ENCODE data around the gene TRIM10.
"Not testable (repeated sequence)": the region's sequence is repeated elsewhere in the genome, so short reads cannot be mapped to it uniquely, and the experiment has no call there.

The TRIM10 gene

DNA sequence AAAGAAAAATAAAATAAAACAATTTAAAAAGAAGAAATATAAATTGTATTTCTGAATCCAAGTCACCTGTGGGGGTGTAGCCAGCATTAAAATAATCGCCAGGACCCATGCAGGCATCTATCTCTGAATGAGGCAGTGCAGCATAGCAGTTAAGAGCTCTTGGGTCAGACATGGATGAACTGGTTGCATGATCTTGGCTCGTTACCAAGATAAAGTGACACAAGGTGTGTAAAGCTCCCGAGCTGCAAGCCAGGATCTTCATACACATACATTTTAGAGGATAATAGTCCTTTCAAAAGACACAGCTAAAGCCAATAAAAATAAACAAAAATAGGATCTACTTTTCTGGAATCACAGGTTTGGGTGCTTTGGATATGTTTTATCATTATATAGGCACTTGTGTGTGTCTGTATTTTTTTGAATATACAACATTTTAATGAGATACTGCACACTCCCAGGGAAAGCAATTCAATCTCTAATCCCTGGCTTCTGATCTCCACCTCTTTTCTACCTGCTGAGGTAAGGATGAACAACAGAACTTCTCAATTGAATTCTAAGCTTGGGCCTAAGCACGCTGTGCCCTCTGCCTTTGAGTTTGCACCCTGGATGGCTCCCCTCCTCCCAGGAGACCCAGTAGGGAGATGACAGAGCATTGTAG is 8.9 kb downstream of the TRIM10 start:
- H2AFZ ChIP-seq (ENCODE audit: low read length, unreplicated experiment), result no peak overlapping the region
- no peaks in the 10 kb centered on the region for H3K79me2 ChIP-seq (ENCODE audit: control insufficient read depth, insufficient read depth, low read length, unreplicated experiment)
- no peaks in the 10 kb centered on the region for H3K36me3 ChIP-seq (ENCODE audit: insufficient read depth, low read length)
- H3K4me1 ChIP-seq (ENCODE audit: control insufficient read depth, insufficient read depth, low read length, unreplicated experiment), result peaks cover 29% of the 10 kb centered on the region
- H3K27ac ChIP-seq (ENCODE audit: low read depth, low read length), result no peak overlapping the region
- H3K4me3 ChIP-seq (ENCODE audit: low read depth, low read length), result no peak overlapping the region
- H3K27me3 ChIP-seq (ENCODE audit: insufficient read depth, low read length), result no peaks in the 10 kb centered on the region

DNA sequence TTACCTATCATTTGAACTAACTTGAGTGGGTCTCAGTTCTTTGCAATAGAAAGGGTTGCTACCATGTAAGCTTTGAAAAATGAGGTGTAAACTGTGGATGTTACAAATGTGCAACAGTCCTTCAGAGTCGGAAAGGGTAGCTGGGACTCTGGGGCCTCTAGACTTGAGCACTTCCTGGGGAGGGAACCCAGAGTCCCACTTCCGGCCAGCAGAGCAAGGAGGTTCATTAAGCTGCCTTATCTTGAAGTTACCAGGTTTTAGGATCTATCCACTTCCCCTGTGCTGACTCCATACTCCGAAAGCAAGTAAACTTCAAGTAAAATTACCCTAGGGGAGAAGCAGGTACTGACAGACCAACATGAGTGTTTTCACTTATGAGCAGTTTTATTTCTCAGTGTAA is 9.4 kb downstream of the TRIM10 start:
- Histone ChIP-seq H3K79me2 (ENCODE audit: control insufficient read depth, insufficient read depth, low read length, unreplicated experiment) (no peaks in the 10 kb centered on the region), H3K27ac (ENCODE audit: low read depth, low read length) (no peak overlapping the region), H3K4me3 (ENCODE audit: low read depth, low read length) (no peak overlapping the region), H3K36me3 (ENCODE audit: insufficient read depth, low read length) (no peaks in the 10 kb centered on the region), H3K27me3 (ENCODE audit: insufficient read depth, low read length) (no peaks in the 10 kb centered on the region), H3K4me1 (ENCODE audit: control insufficient read depth, insufficient read depth, low read length, unreplicated experiment) (peaks cover 24% of the 10 kb centered on the region), H2AFZ (ENCODE audit: low read length, unreplicated experiment) (no peak overlapping the region)

DNA sequence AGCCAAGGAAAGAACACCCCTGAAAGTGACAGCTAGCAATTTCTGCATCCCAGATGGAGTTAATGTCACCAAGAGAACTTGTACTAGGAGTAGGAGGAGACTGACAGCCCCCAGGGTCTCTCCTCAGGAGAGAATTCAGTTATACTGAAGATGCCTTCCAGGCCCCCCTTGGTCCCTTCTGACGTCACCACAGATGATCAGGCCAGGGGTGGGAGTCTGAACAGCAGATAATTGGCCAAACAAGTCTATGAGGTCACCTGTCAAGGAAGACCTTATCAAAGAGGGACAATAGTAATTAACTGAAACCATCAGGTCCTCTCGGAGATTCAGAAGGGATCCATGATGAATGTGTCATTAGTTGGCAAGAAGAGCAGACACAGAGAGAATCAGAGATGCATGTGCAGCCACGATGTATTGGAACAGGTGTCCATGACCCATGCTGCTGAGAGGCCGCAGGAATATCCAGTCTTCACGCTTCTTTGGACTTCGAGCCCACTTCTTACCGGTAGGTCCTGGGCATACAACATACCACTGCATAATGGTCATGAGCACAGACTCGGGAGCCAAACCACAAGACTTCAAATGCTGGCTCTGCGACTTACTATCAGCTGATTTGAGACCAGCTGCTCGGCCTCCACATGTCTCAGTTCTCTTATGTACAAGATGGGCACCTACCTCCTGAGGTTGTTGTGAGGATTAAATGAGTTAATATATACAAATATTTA is 10.2 kb downstream of the TRIM10 start:
- Histone ChIP-seq H3K4me3 (ENCODE audit: low read depth, low read length) (no peak overlapping the region), H2AFZ (ENCODE audit: low read length, unreplicated experiment) (no peak overlapping the region), H3K27ac (ENCODE audit: low read depth, low read length) (no peak overlapping the region)

DNA sequence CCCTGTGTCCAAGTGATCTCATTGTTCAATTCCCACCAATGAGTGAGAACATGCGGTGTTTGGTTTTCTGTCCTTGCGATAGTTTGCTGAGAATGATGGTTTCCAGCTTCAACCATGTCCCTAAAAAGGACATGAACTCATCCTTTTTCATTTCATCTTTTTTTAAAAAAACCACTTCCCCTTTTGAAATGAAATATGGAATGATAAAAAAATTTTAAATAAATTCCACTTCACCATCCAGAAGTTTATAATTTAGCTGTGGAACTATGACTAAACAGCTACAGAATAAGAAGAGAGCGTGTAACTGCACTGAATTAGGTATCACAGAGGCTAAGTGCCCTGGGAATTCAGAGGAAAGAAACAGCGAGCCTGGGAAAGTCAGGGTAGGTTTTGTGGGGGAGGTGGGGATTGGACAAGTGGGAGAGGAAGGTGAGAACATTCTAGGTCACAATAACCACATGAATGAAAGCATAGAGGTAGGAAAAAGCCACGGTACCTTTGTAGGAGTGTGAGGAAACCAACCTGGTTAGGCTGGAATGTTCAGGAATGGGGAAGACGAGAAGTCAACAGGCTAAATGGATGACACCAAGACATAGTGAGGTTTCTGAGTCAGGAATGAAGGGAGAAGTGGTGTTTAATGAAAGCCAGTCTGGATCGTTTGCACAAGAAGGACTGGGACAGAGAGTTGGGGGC is 11.0 kb downstream of the TRIM10 start:
- Histone ChIP-seq H3K79me2 (ENCODE audit: control insufficient read depth, insufficient read depth, low read length, unreplicated experiment) (no peaks in the 10 kb centered on the region), H3K4me3 (ENCODE audit: low read depth, low read length) (no peak overlapping the region), H3K4me1 (ENCODE audit: control insufficient read depth, insufficient read depth, low read length, unreplicated experiment) (peaks cover 8% of the 10 kb centered on the region), H3K27ac (ENCODE audit: low read depth, low read length) (no peak overlapping the region), H2AFZ (ENCODE audit: low read length, unreplicated experiment) (no peak overlapping the region), H3K36me3 (ENCODE audit: insufficient read depth, low read length) (no peaks in the 10 kb centered on the region), H3K27me3 (ENCODE audit: insufficient read depth, low read length) (0 out of 2 replicates have a peak, but pooled peaks cover 10% of the 10 kb centered on the region)

More for the DNA sequence above, 10.2 kb downstream of the TRIM10 start:
- Histone ChIP-seq H3K4me1 (ENCODE audit: control insufficient read depth, insufficient read depth, low read length, unreplicated experiment) (peaks cover 16% of the 10 kb centered on the region), H3K79me2 (ENCODE audit: control insufficient read depth, insufficient read depth, low read length, unreplicated experiment) (no peaks in the 10 kb centered on the region), H3K36me3 (ENCODE audit: insufficient read depth, low read length) (no peaks in the 10 kb centered on the region), H3K27me3 (ENCODE audit: insufficient read depth, low read length) (0 out of 2 replicates have a peak, but pooled peaks cover 3% of the 10 kb centered on the region)

DNA sequence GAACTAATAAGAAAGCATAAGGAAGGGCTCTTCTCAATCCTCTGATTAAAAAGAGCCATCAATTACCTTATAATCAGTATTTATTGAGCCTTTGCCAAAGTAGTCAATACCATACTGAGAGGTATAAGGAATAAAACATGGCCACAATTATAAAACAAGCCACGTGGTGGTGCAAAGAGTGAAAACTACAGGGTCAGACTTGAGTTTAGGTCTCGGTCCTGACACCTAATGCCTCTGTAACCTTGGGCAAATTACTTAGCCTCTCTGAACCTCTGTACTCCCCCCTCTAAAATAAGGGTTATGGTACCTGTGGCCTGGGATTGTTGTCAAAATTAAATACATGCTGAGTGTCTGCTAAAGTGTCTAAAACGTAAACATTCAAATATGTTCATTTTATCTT is 11.8 kb downstream of the TRIM10 start:
- no peak overlapping the region for H3K4me3 ChIP-seq (ENCODE audit: low read depth, low read length)
- peaks cover 1% of the 10 kb centered on the region for H3K4me1 ChIP-seq (ENCODE audit: control insufficient read depth, insufficient read depth, low read length, unreplicated experiment)
- H3K79me2 ChIP-seq (ENCODE audit: control insufficient read depth, insufficient read depth, low read length, unreplicated experiment), result no peaks in the 10 kb centered on the region
- no peak overlapping the region for H2AFZ ChIP-seq (ENCODE audit: low read length, unreplicated experiment)
- H3K27ac ChIP-seq (ENCODE audit: low read depth, low read length), result no peak overlapping the region
- peaks cover 17% of the 10 kb centered on the region for H3K27me3 ChIP-seq (ENCODE audit: insufficient read depth, low read length)
- H3K36me3 ChIP-seq (ENCODE audit: insufficient read depth, low read length), result no peaks in the 10 kb centered on the region

DNA sequence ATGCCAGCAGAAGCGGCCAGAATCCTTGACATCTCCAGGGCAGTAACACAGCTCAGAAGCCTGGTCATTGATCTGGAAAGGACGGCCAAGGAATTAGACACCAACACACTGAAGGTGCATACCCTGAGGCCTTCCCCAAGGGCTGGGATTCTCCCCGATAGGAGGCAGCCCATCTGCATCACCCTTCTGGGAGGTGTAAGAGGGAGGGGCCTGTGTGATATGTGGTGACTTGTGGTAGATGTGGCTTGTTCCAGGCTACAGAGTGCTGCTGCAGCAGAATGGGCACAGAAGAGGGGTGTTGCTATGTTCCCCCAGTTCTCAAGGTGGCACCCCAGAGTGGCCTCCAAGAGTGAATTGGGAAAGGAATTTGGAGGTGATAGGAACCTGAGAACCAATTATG is 13.9 kb downstream of the TRIM10 start:
- Histone ChIP-seq H3K4me1 (ENCODE audit: control insufficient read depth, insufficient read depth, low read length, unreplicated experiment) (no peaks in the 10 kb centered on the region), H3K79me2 (ENCODE audit: control insufficient read depth, insufficient read depth, low read length, unreplicated experiment) (no peaks in the 10 kb centered on the region), H3K36me3 (ENCODE audit: insufficient read depth, low read length) (no peaks in the 10 kb centered on the region), H3K27me3 (ENCODE audit: insufficient read depth, low read length) (peaks cover 33% of the 10 kb centered on the region), H3K4me3 (ENCODE audit: low read depth, low read length) (no peak overlapping the region), H2AFZ (ENCODE audit: low read length, unreplicated experiment) (no peak overlapping the region), H3K27ac (ENCODE audit: low read depth, low read length) (no peak overlapping the region)

DNA sequence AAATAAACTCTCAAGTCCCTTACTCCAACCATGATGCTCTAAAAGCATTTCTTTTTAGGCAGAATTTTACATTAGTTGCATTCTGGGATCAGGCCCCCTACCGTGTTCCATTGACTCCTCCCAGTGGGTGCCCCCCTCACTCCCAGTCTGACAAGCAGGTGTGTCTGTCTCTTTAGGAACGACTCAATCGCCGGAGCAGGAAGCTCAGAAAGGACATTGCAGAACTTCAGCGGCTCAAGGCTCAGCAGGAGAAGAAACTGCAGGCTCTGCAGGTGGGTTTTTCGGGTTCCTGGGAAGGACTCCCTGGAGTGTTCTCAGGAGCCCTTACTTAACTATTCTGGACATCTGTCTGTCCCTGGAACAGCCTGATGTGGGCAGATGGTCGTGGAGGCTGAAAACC is 15.2 kb downstream of the TRIM10 start:
- H3K4me1 ChIP-seq (ENCODE audit: control insufficient read depth, insufficient read depth, low read length, unreplicated experiment), result no peaks in the 10 kb centered on the region
- H3K27ac ChIP-seq (ENCODE audit: low read depth, low read length), result no peak overlapping the region
- H3K4me3 ChIP-seq (ENCODE audit: low read depth, low read length), result no peak overlapping the region
- no peaks in the 10 kb centered on the region for H3K79me2 ChIP-seq (ENCODE audit: control insufficient read depth, insufficient read depth, low read length, unreplicated experiment)
- H2AFZ ChIP-seq (ENCODE audit: low read length, unreplicated experiment), result no peak overlapping the region
- no peaks in the 10 kb centered on the region for H3K36me3 ChIP-seq (ENCODE audit: insufficient read depth, low read length)
- peaks cover 45% of the 10 kb centered on the region for H3K27me3 ChIP-seq (ENCODE audit: insufficient read depth, low read length)

DNA sequence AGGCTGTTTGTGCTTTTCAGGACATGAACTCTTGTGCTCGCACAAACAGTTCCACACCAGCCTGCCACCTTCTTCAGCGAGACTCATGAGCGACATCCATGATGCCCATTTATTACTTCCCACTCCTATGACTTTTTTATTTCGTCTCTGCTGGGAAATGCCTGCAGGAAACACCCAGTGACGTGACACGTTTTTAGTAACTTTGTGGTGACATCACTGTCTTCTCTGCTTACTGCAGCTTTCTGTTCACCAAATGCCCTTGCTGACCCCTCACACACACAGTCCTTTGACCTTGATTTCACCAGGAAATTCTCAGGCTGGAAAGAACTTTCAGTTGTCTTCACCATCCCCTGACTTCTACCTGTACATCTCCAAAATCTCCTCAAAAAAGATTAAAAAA is 16.2 kb downstream of the TRIM10 start:
- Histone ChIP-seq H3K4me1 (ENCODE audit: control insufficient read depth, insufficient read depth, low read length, unreplicated experiment) (no peaks in the 10 kb centered on the region), H2AFZ (ENCODE audit: low read length, unreplicated experiment) (no peak overlapping the region), H3K79me2 (ENCODE audit: control insufficient read depth, insufficient read depth, low read length, unreplicated experiment) (no peaks in the 10 kb centered on the region), H3K36me3 (ENCODE audit: insufficient read depth, low read length) (no peaks in the 10 kb centered on the region), H3K4me3 (ENCODE audit: low read depth, low read length) (no peak overlapping the region), H3K27me3 (ENCODE audit: insufficient read depth, low read length) (peaks cover 50% of the 10 kb centered on the region), H3K27ac (ENCODE audit: low read depth, low read length) (no peak overlapping the region)

DNA sequence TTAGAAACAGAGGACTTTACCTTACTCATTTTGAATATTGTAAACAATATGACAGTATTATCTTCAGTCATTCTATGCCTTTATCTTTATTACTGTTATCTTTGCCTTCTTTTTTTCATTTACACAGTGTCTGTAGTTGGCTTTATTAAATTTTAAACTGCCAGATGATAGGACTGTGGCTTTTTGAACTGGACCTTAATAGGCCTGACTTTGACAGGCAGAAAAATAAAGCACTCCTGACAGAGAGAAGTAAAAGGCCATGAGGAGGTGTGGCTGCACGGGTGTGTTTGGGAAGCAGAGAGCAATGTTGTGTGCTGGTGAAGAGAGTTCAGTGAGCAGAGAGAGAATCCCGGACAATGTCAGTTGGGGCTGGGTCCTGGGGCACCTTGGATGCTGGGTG is 17.2 kb downstream of the TRIM10 start:
- no peak overlapping the region for H3K27ac ChIP-seq (ENCODE audit: low read depth, low read length)
- H3K27me3 ChIP-seq (ENCODE audit: insufficient read depth, low read length), result peaks cover 52% of the 10 kb centered on the region
- H3K4me3 ChIP-seq (ENCODE audit: low read depth, low read length), result no peak overlapping the region
- H2AFZ ChIP-seq (ENCODE audit: low read length, unreplicated experiment), result no peak overlapping the region
- no peaks in the 10 kb centered on the region for H3K79me2 ChIP-seq (ENCODE audit: control insufficient read depth, insufficient read depth, low read length, unreplicated experiment)
- no peaks in the 10 kb centered on the region for H3K36me3 ChIP-seq (ENCODE audit: insufficient read depth, low read length)
- H3K4me1 ChIP-seq (ENCODE audit: control insufficient read depth, insufficient read depth, low read length, unreplicated experiment), result no peaks in the 10 kb centered on the region

DNA sequence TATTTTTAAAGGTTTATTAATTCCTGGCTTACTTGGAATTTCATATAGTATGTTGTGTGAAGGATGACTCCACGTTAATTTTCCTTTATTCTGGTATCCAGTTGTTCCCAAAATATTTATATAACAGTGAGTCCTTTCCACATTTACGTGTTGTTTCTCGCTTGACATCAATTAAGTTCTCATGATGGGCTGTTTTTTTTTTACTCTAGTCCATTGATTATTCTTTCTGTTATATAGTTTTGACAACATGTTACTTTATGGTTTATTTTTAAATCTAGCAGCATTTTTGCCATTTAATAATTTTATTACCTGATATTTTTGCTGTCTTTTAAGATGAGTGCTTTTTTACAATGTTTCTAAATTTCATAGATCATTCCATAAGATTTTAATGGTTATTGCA is 18.3 kb downstream of the TRIM10 start:
- H2AFZ ChIP-seq (ENCODE audit: low read length, unreplicated experiment), result no peak overlapping the region
- no peak overlapping the region for H3K27ac ChIP-seq (ENCODE audit: low read depth, low read length)
- H3K27me3 ChIP-seq (ENCODE audit: insufficient read depth, low read length), result peaks cover 63% of the 10 kb centered on the region
- H3K4me1 ChIP-seq (ENCODE audit: control insufficient read depth, insufficient read depth, low read length, unreplicated experiment), result no peaks in the 10 kb centered on the region
- H3K79me2 ChIP-seq (ENCODE audit: control insufficient read depth, insufficient read depth, low read length, unreplicated experiment), result no peaks in the 10 kb centered on the region
- H3K4me3 ChIP-seq (ENCODE audit: low read depth, low read length), result no peak overlapping the region
- H3K36me3 ChIP-seq (ENCODE audit: insufficient read depth, low read length), result no peaks in the 10 kb centered on the region

DNA sequence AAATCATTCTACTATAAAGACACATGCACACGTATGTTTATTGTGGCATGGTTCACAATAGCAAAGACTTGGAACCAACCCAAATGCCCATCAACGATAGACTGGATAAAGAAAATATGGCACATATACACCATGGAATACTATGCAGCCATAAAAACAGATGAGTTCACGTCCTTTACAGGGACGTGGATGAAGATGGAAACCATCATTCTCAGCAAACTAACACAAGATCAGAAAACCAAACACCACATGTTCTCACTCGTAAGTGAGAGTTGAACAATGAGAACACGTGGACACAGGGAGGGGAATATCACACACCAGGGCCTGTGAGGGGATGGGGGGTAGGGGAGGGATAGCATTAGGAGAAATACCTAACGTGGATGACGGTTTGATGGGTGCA is 20.8 kb downstream of the TRIM10 start:
- H3K79me2 ChIP-seq (ENCODE audit: control insufficient read depth, insufficient read depth, low read length, unreplicated experiment); H3K4me3 ChIP-seq (ENCODE audit: low read depth, low read length); H2AFZ ChIP-seq (ENCODE audit: low read length, unreplicated experiment); H3K4me1 ChIP-seq (ENCODE audit: control insufficient read depth, insufficient read depth, low read length, unreplicated experiment); H3K27ac ChIP-seq (ENCODE audit: low read depth, low read length); H3K36me3 ChIP-seq (ENCODE audit: insufficient read depth, low read length): not testable (repeated sequence)
- peaks cover 76% of the 10 kb centered on the region for H3K27me3 ChIP-seq (ENCODE audit: insufficient read depth, low read length)
